Keratinocyte (primary cell): ENCODE measurements around the gene DHDDS.

ENCODE experiments used
- CTCF ChIP-seq, 3 experiments: IDR thresholded peaks in 1 of 3; conservative IDR thresholded peaks in 1 of 3; optimal IDR thresholded peaks in 1 of 3; 2 replicates in 2 of 3; 3 replicates in 1 of 3; pipeline versions ENCODE3 to v1.5.1; 2011; ENCODE audit warnings: low read length in 3 of 3, mild to moderate bottlenecking in 3 of 3, moderate library complexity in 2 of 3, control low read depth in 1 of 3, inconsistent platforms in 1 of 3; ENCODE audit not compliant: insufficient read depth in 2 of 3; ENCODE audit errors: extremely low read depth in 1 of 3
- EZH2 ChIP-seq: IDR thresholded peaks from one replicate; pipeline ENCODE4 v1.6.1; 2012; ENCODE audit warnings: inconsistent platforms, mild to moderate bottlenecking, low read length, moderate library complexity

DNA sequence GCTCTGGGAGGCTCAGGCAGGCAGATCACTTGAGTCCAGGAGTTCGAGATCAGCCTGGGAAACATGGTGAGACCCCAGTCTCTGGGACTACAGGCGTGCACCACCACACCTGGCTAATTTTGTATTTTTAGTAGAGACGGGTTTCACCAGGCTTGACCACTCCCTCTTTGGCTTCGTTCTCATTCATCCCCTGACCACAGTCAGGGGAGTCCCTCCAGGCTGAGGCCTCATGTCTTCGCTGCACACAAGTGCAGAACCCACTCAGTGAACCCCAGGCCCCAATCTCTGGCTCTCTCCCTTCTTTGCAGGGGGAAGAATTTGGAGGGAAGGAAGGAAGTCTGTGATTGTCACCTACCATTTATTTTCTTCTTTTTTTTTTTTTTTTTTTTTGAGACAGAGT lies 88.2 kb downstream of the DHDDS start:
- no peak for TF ChIP-seq EZH2
- no peak for TF ChIP-seq CTCF (optimal IDR thresholded peaks at IDR 0.05 in 1 of 3, IDR thresholded peaks at IDR 0.05 in 1 of 3, conservative IDR thresholded peaks at IDR 0.05 in 1 of 3; ENCODE audit: extremely low read depth in 1 of 3, insufficient read depth in 2 of 3, low read length in 3 of 3)
